Activated naive CD4-positive, alpha-beta T cell treated with anti-CD3 and anti-CD28 coated beads for 36 hours (primary cell): Measurements from ENCODE around the gene NLGN4X. TPM values are rescaled to one million over a fixed set of nuclear protein-coding genes. Genes with fewer than 3 reads are reported as not detected.

ENCODE experiments used
- CTCF ChIA-PET: fragments of 350-600 bp; sonication (Branson Sonifier 250); formaldehyde crosslinking; loops from one replicate; lab custom pipeline; 2021; ENCODE audit warnings: antibody characterized with exemption; lab: Charles Lee
- DNase-seq: peaks from one replicate; pipeline ENCODE4 v3.0.0-alpha.2; 2020
- H3K27ac Mint-ChIP-seq: one replicate; pipeline ENCODE4 v1.8.0; 2021; ENCODE audit warnings: mild to moderate bottlenecking, mixed read lengths
- H3K27me3 Mint-ChIP-seq: one replicate; pipeline ENCODE4 v1.8.0; 2021; ENCODE audit warnings: low read depth, mixed read lengths
- H3K36me3 Mint-ChIP-seq: one replicate; pipeline ENCODE4 v1.8.0; 2021; ENCODE audit warnings: low read depth, mixed read lengths
- H3K4me1 Mint-ChIP-seq: one replicate; pipeline ENCODE4 v1.8.0; 2021; ENCODE audit warnings: low read depth, mixed read lengths
- H3K4me3 Mint-ChIP-seq: one replicate; pipeline ENCODE4 v1.8.0; 2021; ENCODE audit warnings: mild to moderate bottlenecking, moderate library complexity, mixed read lengths
- H3K9me3 Mint-ChIP-seq: one replicate; pipeline ENCODE4 v1.8.0; 2021; ENCODE audit warnings: mixed read lengths
- intact Hi-C: fragments of 100-400 bp; cut with micrococcal nuclease; formaldehyde crosslinking; loops from one replicate; pipeline ENCODE4 v1.15.1; 2023
- total RNA-seq, 2 experiments: library from RNA; stranded (reverse); gene quantifications; one replicate each; pipeline ENCODE4 v1.2.3, GENCODE V29; 2021

Gene NLGN4X
- total RNA-seq, 2 experiments from 2014 or later: not detected

DNA sequence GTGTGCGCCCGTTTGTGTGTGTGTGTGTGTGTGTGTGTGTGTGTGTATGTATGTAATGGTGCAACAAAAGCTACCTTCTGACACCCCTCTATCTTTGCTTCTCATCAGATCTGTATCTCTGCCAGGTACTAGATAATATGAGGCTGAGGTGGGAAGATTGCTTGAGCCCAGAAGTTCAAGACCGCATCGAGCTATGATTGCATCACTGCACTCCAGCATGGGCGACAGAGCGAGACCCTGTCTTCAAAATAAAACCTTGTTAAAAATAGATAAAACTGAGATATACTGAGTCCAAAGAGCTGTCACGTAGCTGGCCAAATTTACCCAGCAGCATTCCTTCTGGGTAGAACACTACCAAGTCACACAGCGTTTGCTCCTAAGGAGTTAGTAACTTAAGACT, 18.4 kb downstream of the NLGN4X start:
- H3K4me1 Mint-ChIP-seq: no peaks in the 10 kb centered on the region
- H3K4me3 Mint-ChIP-seq: no peak overlapping the region
- H3K36me3 Mint-ChIP-seq: no peaks in the 10 kb centered on the region
- intact Hi-C loops: no loop called here
- H3K9me3 Mint-ChIP-seq: no peaks in the 10 kb centered on the region
- H3K27ac Mint-ChIP-seq: no peak overlapping the region
- DNase-seq: no peak
- H3K27me3 Mint-ChIP-seq: no peaks in the 10 kb centered on the region
- CTCF ChIA-PET: interaction anchor here (0.7 kb wide), 1 partner anchor 1814 kb away, joined by 3 read pairs; no protein-coding TSS in a partner anchor

DNA sequence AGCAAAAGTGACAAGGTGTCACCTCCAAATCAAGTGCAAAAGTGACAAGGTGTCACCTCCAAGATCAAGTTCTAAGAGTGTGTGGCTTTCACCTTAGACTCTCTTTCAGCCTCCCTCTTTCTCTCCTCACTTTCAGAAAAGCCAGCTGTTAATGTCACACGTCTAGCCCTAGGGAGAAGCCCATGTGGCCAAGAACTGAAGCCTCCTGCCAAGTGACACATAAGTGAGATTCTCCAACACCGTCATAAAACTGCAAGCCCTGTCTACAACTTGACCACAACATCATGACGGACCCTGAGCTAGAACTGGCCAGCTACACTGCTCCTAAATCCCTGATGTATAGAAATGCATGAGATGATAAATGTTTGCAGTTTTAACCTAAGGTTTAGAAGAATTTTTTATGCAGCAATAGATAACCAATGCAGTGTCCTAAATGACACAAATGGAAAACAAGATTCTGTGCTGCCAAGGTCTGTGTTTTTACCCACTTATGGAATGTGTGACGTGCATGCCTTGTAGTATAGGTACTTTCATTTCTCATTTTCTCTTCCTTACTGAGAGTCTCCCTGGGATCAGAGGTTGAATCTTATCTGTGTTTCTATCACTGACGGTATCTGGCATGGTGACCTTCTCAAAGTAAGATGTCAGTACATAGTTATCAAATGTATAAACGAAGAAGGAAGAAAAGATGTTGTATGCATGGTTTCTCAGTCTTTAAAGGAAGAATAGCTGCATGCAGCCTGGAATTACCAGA, 25.0 kb downstream of the NLGN4X start:
- intact Hi-C loops: no loop called here

DNA sequence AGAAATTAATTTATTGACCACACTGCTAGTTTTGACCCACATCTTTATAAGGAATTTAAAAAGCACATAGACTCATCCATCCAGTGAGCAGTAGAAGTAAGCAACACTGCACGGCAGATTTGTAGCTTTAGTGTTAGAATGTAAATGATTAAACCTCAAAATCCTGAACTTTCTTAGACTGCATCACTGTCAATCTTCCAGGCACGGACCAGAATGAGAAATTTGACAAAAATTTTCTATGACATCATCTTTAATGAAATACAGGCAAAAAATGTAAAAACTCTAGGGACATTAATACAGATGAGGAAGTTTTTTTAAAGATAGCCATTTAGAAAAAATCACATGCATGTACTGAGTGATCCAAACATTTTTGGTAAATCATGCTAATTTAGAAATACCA, 29.2 kb downstream of the NLGN4X start:
- DNase-seq: no peak
- intact Hi-C loops: no loop called here
- CTCF ChIA-PET: no interaction called here
- H3K4me3 Mint-ChIP-seq: no peak overlapping the region
- H3K9me3 Mint-ChIP-seq: no peaks in the 10 kb centered on the region
- no peaks in the 10 kb centered on the region for H3K4me1 Mint-ChIP-seq
- no peaks in the 10 kb centered on the region for H3K36me3 Mint-ChIP-seq
- no peak overlapping the region for H3K27ac Mint-ChIP-seq
- no peaks in the 10 kb centered on the region for H3K27me3 Mint-ChIP-seq

More for the DNA sequence above, 25.0 kb downstream of the NLGN4X start:
- Mint-ChIP-seq H3K36me3 (no peaks in the 10 kb centered on the region), H3K27me3 (peaks cover 2% of the 10 kb centered on the region), H3K9me3 (peaks cover 2% of the 10 kb centered on the region), H3K27ac (no peak overlapping the region), H3K4me1 (no peaks in the 10 kb centered on the region), H3K4me3 (no peak overlapping the region)
- DNase-seq: no peak
- CTCF ChIA-PET: no interaction called here

DNA sequence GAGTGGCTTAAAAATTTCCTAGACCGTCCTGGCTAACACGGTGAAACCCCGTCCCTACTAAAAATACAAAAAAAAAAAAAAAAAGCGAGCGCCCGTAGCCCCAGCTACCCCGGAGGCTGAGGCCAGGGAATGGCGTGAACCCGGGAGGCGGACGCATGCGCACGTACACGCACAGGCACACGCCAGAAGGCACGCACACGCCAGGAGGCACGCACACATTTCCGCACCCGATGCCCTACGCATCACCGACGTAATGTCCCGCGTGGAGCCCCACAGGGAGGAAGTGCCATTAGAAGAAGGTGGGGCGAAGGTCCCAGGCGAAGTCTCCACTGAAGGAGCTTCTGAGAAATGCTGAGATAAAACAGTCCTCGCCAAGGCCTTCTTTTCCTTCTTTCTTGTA, 41.4 kb downstream of the NLGN4X start:
- H3K4me3 Mint-ChIP-seq: no peak overlapping the region
- H3K27ac Mint-ChIP-seq: no peak overlapping the region
- no peaks in the 10 kb centered on the region for H3K27me3 Mint-ChIP-seq
- no peaks in the 10 kb centered on the region for H3K9me3 Mint-ChIP-seq
- intact Hi-C loops: no loop called here
- no peaks in the 10 kb centered on the region for H3K4me1 Mint-ChIP-seq
- CTCF ChIA-PET: no interaction called here
- no peaks in the 10 kb centered on the region for H3K36me3 Mint-ChIP-seq
- DNase-seq: no peak

DNA sequence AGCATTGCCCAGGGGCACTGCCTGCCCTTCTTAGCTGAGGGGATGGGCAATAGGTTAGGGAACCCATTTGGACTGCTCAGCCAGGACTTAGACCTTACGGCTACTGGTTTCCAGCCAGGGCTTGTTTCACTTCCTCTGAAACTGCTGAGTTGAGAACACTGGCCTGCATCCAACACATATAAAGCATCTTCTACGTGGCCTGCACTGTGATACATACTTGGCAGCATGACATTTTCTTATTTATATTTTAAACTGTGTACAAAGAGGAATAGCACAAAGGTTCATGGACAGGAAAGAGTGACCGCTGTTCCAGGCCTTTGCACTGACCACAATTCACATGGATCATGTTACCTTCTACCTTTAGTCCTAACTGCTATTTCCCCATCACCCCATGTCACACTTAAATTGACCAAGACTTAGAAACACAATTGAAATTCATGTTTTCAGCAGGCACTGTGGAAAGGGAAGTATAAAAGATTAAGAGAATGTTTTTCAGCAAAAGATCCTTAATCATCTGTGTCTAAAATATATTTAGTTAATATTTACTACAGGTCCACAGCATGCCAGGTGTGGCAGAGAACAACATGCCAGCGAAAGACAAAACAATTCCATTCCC, 43.7 kb downstream of the NLGN4X start:
- intact Hi-C loops: no loop called here
- Mint-ChIP-seq H3K27me3 (no peaks in the 10 kb centered on the region), H3K27ac (no peak overlapping the region), H3K4me3 (no peak overlapping the region), H3K4me1 (no peaks in the 10 kb centered on the region), H3K36me3 (no peaks in the 10 kb centered on the region), H3K9me3 (no peaks in the 10 kb centered on the region)
- DNase-seq: no peak
- CTCF ChIA-PET: no interaction called here

DNA sequence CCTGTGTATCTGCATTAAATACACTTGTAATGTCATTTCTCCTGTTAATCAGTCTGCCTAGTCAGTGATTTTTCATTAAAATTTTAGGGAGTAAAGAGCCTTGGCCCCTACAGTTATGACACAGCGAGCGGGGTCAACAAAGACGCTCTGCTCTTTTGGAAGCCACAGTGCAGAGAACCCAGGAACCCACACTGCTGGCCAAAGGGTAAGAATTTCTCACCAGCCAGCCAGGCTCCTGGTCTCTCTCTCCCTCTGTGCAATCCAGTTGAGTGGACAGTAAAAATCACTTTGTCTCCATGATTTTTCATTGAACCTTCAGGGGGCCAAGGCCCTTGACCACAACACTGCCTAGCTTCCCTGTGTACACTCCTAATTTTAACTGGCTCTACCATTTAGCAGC, 52.8 kb downstream of the NLGN4X start:
- Mint-ChIP-seq H3K27ac (no peak overlapping the region), H3K27me3 (no peaks in the 10 kb centered on the region), H3K4me1 (no peaks in the 10 kb centered on the region), H3K36me3 (no peaks in the 10 kb centered on the region), H3K4me3 (no peak overlapping the region), H3K9me3 (no peaks in the 10 kb centered on the region)
- DNase-seq: no peak
- CTCF ChIA-PET: no interaction called here
- intact Hi-C loops: no loop called here

DNA sequence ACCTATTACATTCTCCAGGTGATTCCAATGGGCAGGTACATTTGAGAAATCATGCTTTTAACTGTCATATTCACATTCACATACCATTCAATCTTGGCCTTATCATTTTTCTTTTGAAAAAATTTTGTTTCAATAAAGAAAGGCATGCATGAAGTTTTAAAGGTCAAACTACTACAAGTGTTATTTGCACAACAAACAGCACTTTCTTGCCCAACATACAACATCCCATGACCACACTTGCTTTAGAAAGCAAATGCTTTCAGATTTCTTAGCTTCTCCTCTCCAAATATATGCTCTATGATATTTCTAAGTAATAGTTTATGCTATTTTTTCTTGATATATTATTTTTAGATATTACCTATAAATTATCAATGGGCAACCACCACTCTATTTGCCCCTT, 58.2 kb downstream of the NLGN4X start:
- Mint-ChIP-seq H3K4me1 (no peaks in the 10 kb centered on the region), H3K36me3 (no peaks in the 10 kb centered on the region), H3K9me3 (no peaks in the 10 kb centered on the region), H3K4me3 (no peak overlapping the region), H3K27ac (no peak overlapping the region), H3K27me3 (no peaks in the 10 kb centered on the region)
- intact Hi-C loops: no loop called here
- CTCF ChIA-PET: no interaction called here
- no peak for DNase-seq

DNA sequence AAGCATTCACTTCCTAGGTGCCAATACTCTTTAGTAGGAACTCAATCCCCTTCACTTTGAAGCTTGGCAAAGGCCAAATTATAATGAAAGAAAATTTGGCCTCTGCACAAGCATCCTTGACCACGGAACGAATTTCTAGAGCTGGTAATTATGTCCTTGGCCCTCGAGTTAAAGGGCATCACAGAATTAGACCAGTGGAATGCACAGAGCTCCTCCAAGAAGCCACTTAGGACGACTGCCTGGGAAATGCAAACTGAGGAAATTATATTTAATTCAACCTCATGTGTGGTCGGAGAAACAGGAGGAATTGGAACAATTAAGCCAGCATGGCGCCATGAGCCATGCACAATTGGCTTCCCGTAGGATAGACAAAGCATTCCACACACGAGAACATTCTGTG, 59.3 kb downstream of the NLGN4X start:
- Mint-ChIP-seq H3K27ac (no peak overlapping the region), H3K4me3 (no peak overlapping the region), H3K27me3 (no peaks in the 10 kb centered on the region), H3K36me3 (no peaks in the 10 kb centered on the region), H3K4me1 (no peaks in the 10 kb centered on the region), H3K9me3 (no peaks in the 10 kb centered on the region)
- no peak for DNase-seq
- intact Hi-C loops: no loop called here
- CTCF ChIA-PET: no interaction called here

DNA sequence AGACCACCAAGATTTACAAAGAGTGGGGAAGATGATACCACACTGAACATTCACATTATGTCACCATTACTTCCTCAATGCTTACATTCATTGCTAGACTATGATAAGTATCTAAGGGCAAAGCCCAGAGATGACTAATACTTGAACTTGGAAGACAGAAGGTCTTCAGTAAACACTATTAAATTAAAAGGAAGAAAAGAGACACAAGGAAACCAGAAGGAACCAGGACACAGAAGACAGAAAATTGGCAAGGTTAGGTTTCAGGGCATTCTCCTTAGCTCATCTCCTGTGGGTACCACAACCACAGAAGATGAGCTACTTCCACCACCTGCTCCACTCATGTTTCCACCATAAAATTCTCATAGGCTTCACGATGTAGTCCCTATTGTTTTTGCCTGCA, 64.9 kb downstream of the NLGN4X start:
- Mint-ChIP-seq H3K27me3 (peaks cover under 1% of the 10 kb centered on the region), H3K4me3 (no peak overlapping the region), H3K9me3 (no peaks in the 10 kb centered on the region), H3K4me1 (no peaks in the 10 kb centered on the region), H3K36me3 (no peaks in the 10 kb centered on the region), H3K27ac (no peak overlapping the region)
- no peak for DNase-seq
- intact Hi-C loops: no loop called here
- CTCF ChIA-PET: no interaction called here

DNA sequence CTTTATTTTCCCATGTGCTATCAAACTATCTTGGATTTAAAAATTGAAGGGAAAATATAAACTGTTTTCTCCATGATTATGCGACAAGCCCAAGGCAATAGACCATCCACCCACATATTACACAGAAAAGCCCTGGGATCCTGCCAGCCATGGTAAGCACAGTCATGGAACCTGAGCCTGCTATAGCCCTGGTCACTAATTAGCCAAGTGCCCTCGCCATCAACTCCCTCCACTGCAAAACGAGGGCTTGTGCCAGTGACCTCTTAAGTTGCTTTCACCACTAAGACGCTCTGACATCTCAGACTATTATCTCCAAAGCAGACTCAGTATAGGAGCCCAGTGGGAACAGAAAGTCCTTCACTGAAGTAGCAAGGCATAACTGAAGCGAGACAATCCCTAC, 69.2 kb downstream of the NLGN4X start:
- CTCF ChIA-PET: no interaction called here
- Mint-ChIP-seq H3K4me1 (no peaks in the 10 kb centered on the region), H3K4me3 (no peak overlapping the region), H3K9me3 (no peaks in the 10 kb centered on the region), H3K27me3 (peaks cover 2% of the 10 kb centered on the region), H3K27ac (no peak overlapping the region), H3K36me3 (no peaks in the 10 kb centered on the region)
- DNase-seq: no peak
- intact Hi-C loops: no loop called here

DNA sequence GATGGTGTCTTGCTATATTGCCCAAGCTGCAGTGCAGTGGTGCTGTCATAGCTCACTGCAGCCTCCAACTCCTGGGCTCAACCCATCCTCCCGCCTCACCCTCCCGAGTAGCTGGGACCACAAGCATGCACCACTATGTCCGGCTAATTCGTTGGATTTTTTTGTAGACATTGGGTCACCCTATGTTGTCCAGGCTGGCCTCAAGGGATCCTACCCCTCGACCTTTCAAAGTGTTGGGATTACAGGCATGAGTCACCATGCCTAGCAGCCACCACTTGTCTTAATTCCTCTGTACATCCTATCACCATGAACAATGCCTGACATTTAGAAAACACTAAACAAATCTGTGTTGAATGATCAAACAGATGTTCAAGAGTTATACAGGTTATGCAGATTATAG, 76.7 kb downstream of the NLGN4X start:
- H3K27me3 Mint-ChIP-seq: no peaks in the 10 kb centered on the region
- CTCF ChIA-PET: no interaction called here
- H3K4me1 Mint-ChIP-seq: no peaks in the 10 kb centered on the region
- peaks cover 2% of the 10 kb centered on the region for H3K9me3 Mint-ChIP-seq
- H3K4me3 Mint-ChIP-seq: no peak overlapping the region
- H3K27ac Mint-ChIP-seq: no peak overlapping the region
- intact Hi-C loops: no loop called here
- H3K36me3 Mint-ChIP-seq: no peaks in the 10 kb centered on the region
- no peak for DNase-seq

DNA sequence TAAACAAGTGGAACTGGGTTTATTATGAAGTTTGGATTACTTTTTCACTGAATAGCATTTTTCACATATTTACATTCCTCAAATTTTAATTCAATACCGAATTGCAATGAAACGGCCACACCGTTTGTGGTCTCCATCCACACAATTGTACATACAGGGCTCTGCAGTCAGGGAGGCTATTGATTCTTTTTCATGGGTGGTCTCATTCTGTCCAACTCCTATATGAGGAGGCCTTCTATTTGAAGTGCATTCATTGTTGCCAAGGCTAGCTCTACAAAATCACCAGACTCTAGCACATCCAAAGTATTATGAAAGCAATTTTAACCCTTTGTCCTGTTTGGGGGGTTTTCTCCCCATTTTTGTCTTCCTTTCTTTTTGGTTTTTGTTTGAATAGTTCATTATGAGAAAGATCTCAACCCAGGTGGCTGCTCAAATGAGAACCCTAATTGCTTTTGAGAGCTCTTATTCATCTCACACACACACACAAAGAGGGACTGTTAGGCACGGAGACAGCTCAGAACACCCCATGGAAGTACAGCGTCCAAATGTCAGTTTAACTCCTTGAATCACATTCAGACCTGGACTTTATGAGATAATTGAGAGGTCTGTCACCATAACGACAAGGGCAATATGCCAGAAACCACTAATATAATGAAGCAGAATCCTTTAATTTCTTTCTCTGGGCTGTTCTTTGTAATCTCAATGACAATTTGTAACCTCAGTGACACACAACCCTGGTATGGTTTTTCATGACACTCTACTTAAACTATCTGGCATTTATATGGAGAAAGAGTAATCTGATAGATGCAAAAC, 79.4 kb downstream of the NLGN4X start:
- DNase-seq: no peak
- H3K4me1 Mint-ChIP-seq: no peaks in the 10 kb centered on the region
- CTCF ChIA-PET: interaction anchor here (0.5 kb wide), 1 partner anchor 56 kb away, joined by 3 read pairs; no protein-coding TSS in a partner anchor
- peaks cover 2% of the 10 kb centered on the region for H3K9me3 Mint-ChIP-seq
- H3K4me3 Mint-ChIP-seq: no peak overlapping the region
- intact Hi-C loops: no loop called here
- no peak overlapping the region for H3K27ac Mint-ChIP-seq
- no peaks in the 10 kb centered on the region for H3K27me3 Mint-ChIP-seq
- H3K36me3 Mint-ChIP-seq: no peaks in the 10 kb centered on the region
